Keratinocyte (primary cell): ENCODE data around the gene CFAP410.

Experiments
- EZH2 ChIP-seq: IDR thresholded peaks from one replicate; pipeline ENCODE4 v1.6.1; 2012; ENCODE audit warnings: inconsistent platforms, mild to moderate bottlenecking, low read length, moderate library complexity
- TF ChIP-seq, protein P1 (sequence below), 3 experiments: IDR thresholded peaks in 1 of 3; conservative IDR thresholded peaks in 1 of 3; optimal IDR thresholded peaks in 1 of 3; 2 replicates in 2 of 3; 3 replicates in 1 of 3; pipeline versions ENCODE3 to v1.5.1; 2011; ENCODE audit warnings: low read length in 3 of 3, mild to moderate bottlenecking in 3 of 3, moderate library complexity in 2 of 3, control low read depth in 1 of 3, inconsistent platforms in 1 of 3; ENCODE audit not compliant: insufficient read depth in 2 of 3; ENCODE audit errors: extremely low read depth in 1 of 3

DNA sequence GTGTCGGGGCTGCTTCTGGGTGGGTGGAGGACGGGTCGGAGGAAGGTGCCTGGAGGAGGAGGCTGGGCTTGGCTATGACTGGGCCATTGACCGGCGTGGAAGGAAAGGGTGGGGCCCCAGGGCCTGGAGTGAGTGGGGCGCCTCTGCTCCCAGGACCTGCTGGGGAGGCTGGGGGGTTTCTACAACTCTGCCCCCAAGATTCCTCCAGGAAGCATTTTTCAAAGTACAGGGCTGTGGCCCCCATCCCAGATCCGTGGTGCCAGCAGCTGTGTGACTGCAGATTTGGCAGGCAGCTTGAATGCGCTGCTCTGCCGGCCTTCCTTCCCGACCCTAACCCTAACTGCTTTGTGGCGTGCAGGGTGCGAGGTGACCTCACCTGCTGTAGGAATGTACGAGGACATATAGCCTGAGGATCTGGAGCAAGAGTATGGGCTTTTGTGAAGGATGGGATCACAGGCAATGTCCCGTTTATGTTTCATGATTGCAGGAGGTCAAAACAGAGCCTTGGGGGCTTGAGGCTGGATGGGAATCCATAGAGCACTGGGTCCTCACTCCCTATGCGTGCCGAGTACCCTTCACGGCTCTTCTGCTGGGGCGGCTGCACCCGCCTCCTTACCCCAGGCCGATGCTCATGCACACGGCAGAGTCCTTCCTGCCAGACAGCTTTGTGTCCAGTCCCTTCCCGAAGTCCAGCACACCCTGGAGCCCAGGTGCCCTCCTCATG, 38.9 kb upstream of the CFAP410 start:
- TF ChIP-seq, protein P1, sequence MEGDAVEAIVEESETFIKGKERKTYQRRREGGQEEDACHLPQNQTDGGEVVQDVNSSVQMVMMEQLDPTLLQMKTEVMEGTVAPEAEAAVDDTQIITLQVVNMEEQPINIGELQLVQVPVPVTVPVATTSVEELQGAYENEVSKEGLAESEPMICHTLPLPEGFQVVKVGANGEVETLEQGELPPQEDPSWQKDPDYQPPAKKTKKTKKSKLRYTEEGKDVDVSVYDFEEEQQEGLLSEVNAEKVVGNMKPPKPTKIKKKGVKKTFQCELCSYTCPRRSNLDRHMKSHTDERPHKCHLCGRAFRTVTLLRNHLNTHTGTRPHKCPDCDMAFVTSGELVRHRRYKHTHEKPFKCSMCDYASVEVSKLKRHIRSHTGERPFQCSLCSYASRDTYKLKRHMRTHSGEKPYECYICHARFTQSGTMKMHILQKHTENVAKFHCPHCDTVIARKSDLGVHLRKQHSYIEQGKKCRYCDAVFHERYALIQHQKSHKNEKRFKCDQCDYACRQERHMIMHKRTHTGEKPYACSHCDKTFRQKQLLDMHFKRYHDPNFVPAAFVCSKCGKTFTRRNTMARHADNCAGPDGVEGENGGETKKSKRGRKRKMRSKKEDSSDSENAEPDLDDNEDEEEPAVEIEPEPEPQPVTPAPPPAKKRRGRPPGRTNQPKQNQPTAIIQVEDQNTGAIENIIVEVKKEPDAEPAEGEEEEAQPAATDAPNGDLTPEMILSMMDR (optimal IDR thresholded peaks at IDR 0.05 in 1 of 3, IDR thresholded peaks at IDR 0.05 in 1 of 3, conservative IDR thresholded peaks at IDR 0.05 in 1 of 3; ENCODE audit: extremely low read depth in 1 of 3, insufficient read depth in 2 of 3, low read length in 3 of 3), result no peak
- TF ChIP-seq EZH2, result no peak
